ENCODE data around the gene GRM8.

GRM8 gene

GRCh38 chr7:127230192-127230925 lies 22.4 kb downstream of the GRM8 start:
- H3F3A ChIP-seq (ENCODE audit: insufficient read depth, low read length) = no peaks in the 10 kb centered on the region
- no peak overlapping the region for H3K27ac ChIP-seq (ENCODE audit: low read length)
- no peak overlapping the region for H3K9ac ChIP-seq (ENCODE audit: low read length)

GRCh38 chr7:127226685-127227374 lies 25.9 kb downstream of the GRM8 start:
- H3K9me2 ChIP-seq (replicated peaks; ENCODE audit: insufficient read depth, low read length) = no peaks in the 10 kb centered on the region
- no peak for TF ChIP-seq CTCF (IDR thresholded peaks at IDR 0.05; ENCODE audit: low read length)
- TF ChIP-seq EZH2phosphoT487 (IDR thresholded peaks at IDR 0.05; ENCODE audit: low read length) = no peak
- TF ChIP-seq EZH2 (optimal IDR thresholded peaks at IDR 0.05; ENCODE audit: low read depth, low read length) = no peak
- H4K20me1 ChIP-seq (ENCODE audit: insufficient read depth, low read length) = no peaks in the 10 kb centered on the region
- H3K4me3 ChIP-seq (ENCODE audit: low read length) = no peak overlapping the region
- DNase-seq = no peak
- no peaks in the 10 kb centered on the region for H3K36me3 ChIP-seq (replicated peaks; ENCODE audit: insufficient read depth, low read length)
- H3K27ac ChIP-seq (ENCODE audit: low read length) = no peak overlapping the region
- no peak overlapping the region for H2AFZ ChIP-seq (ENCODE audit: low read length)
- H3K4me1 ChIP-seq (ENCODE audit: low read length) = no peaks in the 10 kb centered on the region
- H3K9me3 ChIP-seq (replicated peaks; ENCODE audit: insufficient read depth, low read length) = no peaks in the 10 kb centered on the region
- no peaks in the 10 kb centered on the region for H3K79me2 ChIP-seq (ENCODE audit: low read length)
- no peak overlapping the region for H3K4me2 ChIP-seq (ENCODE audit: low read depth, low read length)
- H3K9ac ChIP-seq (ENCODE audit: low read length) = no peak overlapping the region
- no peaks in the 10 kb centered on the region for H3K27me3 ChIP-seq (replicated peaks; ENCODE audit: insufficient read depth, low read length)
- H3F3A ChIP-seq (ENCODE audit: insufficient read depth, low read length) = no peaks in the 10 kb centered on the region

More at GRCh38 chr7:127230192-127230925, 22.4 kb downstream of the GRM8 start:
- Histone ChIP-seq H3K4me2 (ENCODE audit: low read depth, low read length) (no peak overlapping the region), H3K9me3 (replicated peaks; ENCODE audit: insufficient read depth, low read length) (no peaks in the 10 kb centered on the region), H3K4me3 (ENCODE audit: low read length) (no peak overlapping the region), H3K36me3 (replicated peaks; ENCODE audit: insufficient read depth, low read length) (no peaks in the 10 kb centered on the region), H3K4me1 (ENCODE audit: low read length) (no peaks in the 10 kb centered on the region), H2AFZ (ENCODE audit: low read length) (no peak overlapping the region), H4K20me1 (ENCODE audit: insufficient read depth, low read length) (no peaks in the 10 kb centered on the region), H3K9me2 (replicated peaks; ENCODE audit: insufficient read depth, low read length) (no peaks in the 10 kb centered on the region), H3K27me3 (replicated peaks; ENCODE audit: insufficient read depth, low read length) (no peaks in the 10 kb centered on the region), H3K79me2 (ENCODE audit: low read length) (no peaks in the 10 kb centered on the region)
- DNase-seq = no peak
- TF ChIP-seq CTCF (IDR thresholded peaks at IDR 0.05; ENCODE audit: low read length) = no peak
- no peak for TF ChIP-seq EZH2phosphoT487 (IDR thresholded peaks at IDR 0.05; ENCODE audit: low read length)
- no peak for TF ChIP-seq EZH2 (optimal IDR thresholded peaks at IDR 0.05; ENCODE audit: low read depth, low read length)

GRCh38 chr7:127221731-127222130 lies 31.0 kb downstream of the GRM8 start:
- Histone ChIP-seq H3K27ac (ENCODE audit: low read length) (no peak overlapping the region), H3K27me3 (replicated peaks; ENCODE audit: insufficient read depth, low read length) (no peaks in the 10 kb centered on the region), H3K4me2 (ENCODE audit: low read depth, low read length) (no peak overlapping the region), H3K9ac (ENCODE audit: low read length) (no peak overlapping the region), H3K79me2 (ENCODE audit: low read length) (no peaks in the 10 kb centered on the region), H4K20me1 (ENCODE audit: insufficient read depth, low read length) (no peaks in the 10 kb centered on the region), H3K4me3 (ENCODE audit: low read length) (no peak overlapping the region), H3K9me3 (replicated peaks; ENCODE audit: insufficient read depth, low read length) (no peaks in the 10 kb centered on the region), H3K36me3 (replicated peaks; ENCODE audit: insufficient read depth, low read length) (no peaks in the 10 kb centered on the region), H3K9me2 (replicated peaks; ENCODE audit: insufficient read depth, low read length) (no peaks in the 10 kb centered on the region), H3F3A (ENCODE audit: insufficient read depth, low read length) (no peaks in the 10 kb centered on the region), H3K4me1 (ENCODE audit: low read length) (no peaks in the 10 kb centered on the region), H2AFZ (ENCODE audit: low read length) (no peak overlapping the region)
- TF ChIP-seq EZH2 (optimal IDR thresholded peaks at IDR 0.05; ENCODE audit: low read depth, low read length) (no peak), CTCF (IDR thresholded peaks at IDR 0.05; ENCODE audit: low read length) (no peak), EZH2phosphoT487 (IDR thresholded peaks at IDR 0.05; ENCODE audit: low read length) (no peak)
- DNase-seq = no peak
